ENCODE measurements around the gene MON2. TPM values are rescaled to one million over a fixed set of nuclear protein-coding genes. Genes with fewer than 3 reads are reported as not detected.

MON2 gene
- total and polyA plus RNA-seq, 2 of the 8 experiments (the other 6 are each of a cell fraction or from before 2014, with no cell fraction given), result 3.8 to 21.8 TPM

GRCh38 chr12:62606654-62607053, 140.0 kb downstream of the MON2 start:
- no peak overlapping the region for H3K56ac ChIP-seq (replicated peaks; ENCODE audit: insufficient read length, low read depth, low read length)
- H3K23ac ChIP-seq (ENCODE audit: insufficient read length), result no peak overlapping the region
- H2BK12ac ChIP-seq (ENCODE audit: low read depth, low read length), result no peak overlapping the region
- no peak overlapping the region for H3K4me2 ChIP-seq (ENCODE audit: insufficient read depth in 1 of 2, low read depth in 2 of 2, low read length in 2 of 2)
- no peaks in the 10 kb centered on the region for H3K23me2 ChIP-seq (ENCODE audit: low read depth, low read length)
- H2BK20ac ChIP-seq (ENCODE audit: low read length), result no peak overlapping the region
- H2BK120ac ChIP-seq (replicated peaks; ENCODE audit: low read depth, low read length), result no peak overlapping the region
- WGBS, 2 experiments (ENCODE audit: extremely low coverage in 1 of 2, insufficient coverage in 1 of 2, insufficient read length in 1 of 2, insufficient replicate concordance in 2 of 2, low coverage in 1 of 2, low lambda C conversion rate in 2 of 2, missing lambda C conversion rate in 1 of 2), result 100% methylated on average over 1 of the region's 1 CpG; no CpG with 5 or more reads in 1 of the 2 experiments
- no peaks in the 10 kb centered on the region for H3K27me3 ChIP-seq (replicated peaks in 1 of 4; ENCODE audit: control insufficient read depth in 3 of 4, extremely low read depth in 1 of 4, insufficient read depth in 3 of 4, low read length in 3 of 4)
- H3K14ac ChIP-seq (ENCODE audit: insufficient read length), result no peak overlapping the region
- peaks cover 0 to 5% (median 3%) of the 10 kb centered on the region in 4 experiments; a peak in 5 of 7 replicates for H3K4me1 ChIP-seq (replicated peaks in 1 of 4; ENCODE audit: control insufficient read depth in 3 of 4, insufficient read depth in 4 of 4, low read length in 3 of 4)
- H4K5ac ChIP-seq (ENCODE audit: insufficient read length, low read depth, low read length), result no peak overlapping the region
- H3K18ac ChIP-seq (ENCODE audit: extremely low read depth, low read length), result no peak overlapping the region
- H3K9me3 ChIP-seq (ENCODE audit: insufficient read depth in 2 of 2, low read depth in 1 of 2, low read length in 1 of 2), result no peaks in the 10 kb centered on the region
- no peak overlapping the region for H3K9ac ChIP-seq (replicated peaks in 1 of 4; ENCODE audit: extremely low read depth in 1 of 4, low read depth in 3 of 4, low read length in 3 of 4)
- DNase-seq (ENCODE audit: low read depth in 1 of 2, low spot score in 2 of 2) (no peak), FAIRE-seq (no peak)
- H3K79me1 ChIP-seq (ENCODE audit: low read depth, low read length), result no peaks in the 10 kb centered on the region
- H3K36me3 ChIP-seq (ENCODE audit: control insufficient read depth in 2 of 4, insufficient read depth in 4 of 4, low read length in 3 of 4), result no peaks in the 10 kb centered on the region
- no peak overlapping the region for H2AFZ ChIP-seq (ENCODE audit: low read length)
- H4K20me1 ChIP-seq (replicated peaks in 1 of 2; ENCODE audit: control insufficient read depth in 1 of 2, insufficient read depth in 2 of 2, low read length in 2 of 2), result peaks cover 4 to 6% of the 10 kb centered on the region in 2 experiments
- H3K79me2 ChIP-seq (ENCODE audit: control insufficient read depth in 1 of 2, insufficient read depth in 2 of 2, low read length in 2 of 2), result peaks cover 0 to 50% of the 10 kb centered on the region in 2 experiments; a peak in 3 of 4 replicates
- H2BK5ac ChIP-seq (ENCODE audit: low read depth, low read length), result no peak overlapping the region
- CTCF ChIA-PET (ENCODE audit: partially characterized antibody), result interaction anchor here (0.6 to 2.0 kb wide), 12 partner anchors 8 to 387 kb away, joined by 3 to 12 read pairs (median 4); no protein-coding TSS in a partner anchor
- no peak overlapping the region for H3K4me3 ChIP-seq (ENCODE audit: extremely low read depth in 1 of 4, insufficient read depth in 2 of 4, low read depth in 3 of 4, low read length in 4 of 4)
- H2AK5ac ChIP-seq (ENCODE audit: low read depth, low read length), result no peak overlapping the region
- POLR2A ChIA-PET (ENCODE audit: partially characterized antibody), result interaction anchor here (0.9 to 2.2 kb wide), 6 partner anchors 8 to 49 kb away, joined by 4 to 16 read pairs (median 6); no protein-coding TSS in a partner anchor
- no peak overlapping the region for H3K27ac ChIP-seq (ENCODE audit: low read depth, low read length)
- no peak overlapping the region for H2BK15ac ChIP-seq (ENCODE audit: low read length)
- H4K8ac ChIP-seq (ENCODE audit: extremely low read depth, insufficient read depth, low read length), result no peak overlapping the region
- H4K91ac ChIP-seq (replicated peaks; ENCODE audit: insufficient read length, low read length), result no peak overlapping the region
- H3K4ac ChIP-seq (replicated peaks; ENCODE audit: insufficient read length, low read depth, low read length), result no peak overlapping the region
- TF ChIP-seq CBX8 (IDR thresholded peaks at IDR 0.05; ENCODE audit: borderline replicate concordance, low read depth, low read length) (no peak), SIN3A (conservative IDR thresholded peaks at IDR 0.05 in 1 of 2, IDR thresholded peaks at IDR 0.05 in 1 of 2; ENCODE audit: low read depth in 1 of 2, low read length in 2 of 2) (no peak), HDAC6 (IDR thresholded peaks at IDR 0.05; ENCODE audit: low read depth, low read length) (no peak), TAF7 (optimal IDR thresholded peaks at IDR 0.05; ENCODE audit: borderline replicate concordance, low read depth, low read length) (no peak), SP1 (IDR thresholded peaks at IDR 0.05; ENCODE audit: low read depth, low read length) (no peak), NRF1 (IDR thresholded peaks at IDR 0.05; ENCODE audit: low read depth, low read length) (no peak), ASH2L (IDR thresholded peaks at IDR 0.05; ENCODE audit: low read length) (no peak), SP2 (IDR thresholded peaks at IDR 0.05; ENCODE audit: low read length) (no peak), EGR1 (IDR thresholded peaks at IDR 0.05; ENCODE audit: borderline replicate concordance, low read depth, low read length) (no peak), TCF12 (IDR thresholded peaks at IDR 0.05; ENCODE audit: low read depth, low read length) (no peak), BCL11A (IDR thresholded peaks at IDR 0.05; ENCODE audit: low read depth in 2 of 2, low read length in 2 of 2) (no peak), JUND (IDR thresholded peaks at IDR 0.05; ENCODE audit: low read length) (no peak), RFX5 (IDR thresholded peaks at IDR 0.05; ENCODE audit: borderline replicate concordance, low read depth, low read length) (no peak), POLR2AphosphoS5 (IDR thresholded peaks at IDR 0.05; ENCODE audit: low read depth, low read length) (no peak), CHD1 (IDR thresholded peaks at IDR 0.05; ENCODE audit: low read depth, low read length) (no peak), KDM1A (IDR thresholded peaks at IDR 0.05; ENCODE audit: borderline replicate concordance, low read length) (no peak)
